GM12892 (cell line): ENCODE data around the gene PDE6H.

Experiments used
- POLR2A ChIP-seq: IDR thresholded peaks from 2 replicates; pipeline ENCODE4 v1.6.1; 2011; ENCODE audit warnings: low read depth, low read length, control low read depth
- POLR2AphosphoS5 ChIP-seq: IDR thresholded peaks from 2 replicates; pipeline ENCODE4 v1.6.1; 2011; ENCODE audit warnings: low read depth, low read length, control low read depth
- TAF1 ChIP-seq: IDR thresholded peaks from 2 replicates; pipeline ENCODE4 v1.6.1; 2011; ENCODE audit warnings: low read depth, mild to moderate bottlenecking, control low read depth, low read length, borderline replicate concordance

- TF ChIP-seq POLR2A (no peak), POLR2AphosphoS5 (no peak), TAF1 (no peak)
These were observed 10.0 kb upstream of the PDE6H start for GRCh38 chr12:14962797-14963196.
